ENCODE results near the gene LPO.

Gene LPO

DNA sequence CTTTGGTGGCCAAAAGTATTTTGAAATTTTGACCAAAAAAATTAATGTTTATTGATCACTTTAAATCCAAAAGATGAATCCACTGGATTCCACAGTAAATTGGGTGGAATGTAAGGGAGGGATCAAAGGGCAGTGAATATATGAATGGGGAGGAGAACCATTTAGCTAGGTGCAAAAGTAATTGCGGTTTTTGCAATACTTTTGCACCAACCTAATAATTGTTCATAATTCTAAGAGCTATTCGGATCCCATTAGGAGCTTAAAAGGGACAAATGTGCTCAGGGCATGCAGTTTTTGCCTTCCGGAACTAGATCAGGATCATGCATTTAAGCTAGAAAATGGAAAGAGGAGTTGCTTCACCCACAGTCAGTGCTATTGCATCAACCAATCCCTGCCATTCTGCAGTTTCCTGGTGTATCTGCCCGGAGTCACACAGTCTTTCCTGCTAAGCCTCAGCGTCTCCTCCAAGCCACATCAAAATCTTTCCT, at the start of gene LPO:
Gene LPO, plus strand, starts transcription at position 438 of the 488 bp plus-strand sequence. CDS start 4,396 bp downstream, outside the sequence.
- no peak for FAIRE-seq

DNA sequence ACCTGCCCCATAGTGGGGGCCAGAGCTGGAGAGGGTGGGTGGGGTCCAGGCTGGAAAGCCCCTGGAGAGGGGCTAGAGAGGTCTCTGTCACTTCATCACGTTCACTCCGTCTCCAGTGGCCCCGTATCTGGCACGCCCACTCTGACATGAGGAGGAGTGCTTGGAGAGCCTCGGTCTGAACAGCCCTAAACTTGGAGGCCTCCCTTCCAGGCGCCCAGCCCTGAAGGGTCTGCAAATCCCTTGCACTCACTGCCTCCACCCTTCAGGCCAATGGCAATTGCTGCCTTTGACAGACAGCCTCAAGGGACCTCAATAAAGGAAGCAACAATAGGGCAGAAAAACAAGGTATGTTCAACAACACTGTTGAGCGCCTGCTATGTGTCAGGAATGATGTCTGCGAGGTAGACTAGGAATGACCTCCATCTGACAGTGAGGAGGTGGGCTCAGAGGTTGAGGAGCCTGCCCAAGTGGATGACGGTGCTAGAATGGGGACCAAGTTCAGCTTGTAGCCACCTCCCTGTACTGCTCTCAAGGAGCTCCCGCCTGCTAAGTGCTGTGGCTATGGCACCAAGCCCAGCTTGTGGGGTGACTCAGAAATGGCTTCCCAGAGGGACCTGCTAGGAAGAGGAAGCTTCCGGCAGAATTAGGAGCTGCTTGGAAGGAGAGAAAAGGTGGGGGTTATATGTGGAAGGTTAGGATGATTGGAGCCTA, 48.8 kb upstream of the LPO start:
- FAIRE-seq: no peak

DNA sequence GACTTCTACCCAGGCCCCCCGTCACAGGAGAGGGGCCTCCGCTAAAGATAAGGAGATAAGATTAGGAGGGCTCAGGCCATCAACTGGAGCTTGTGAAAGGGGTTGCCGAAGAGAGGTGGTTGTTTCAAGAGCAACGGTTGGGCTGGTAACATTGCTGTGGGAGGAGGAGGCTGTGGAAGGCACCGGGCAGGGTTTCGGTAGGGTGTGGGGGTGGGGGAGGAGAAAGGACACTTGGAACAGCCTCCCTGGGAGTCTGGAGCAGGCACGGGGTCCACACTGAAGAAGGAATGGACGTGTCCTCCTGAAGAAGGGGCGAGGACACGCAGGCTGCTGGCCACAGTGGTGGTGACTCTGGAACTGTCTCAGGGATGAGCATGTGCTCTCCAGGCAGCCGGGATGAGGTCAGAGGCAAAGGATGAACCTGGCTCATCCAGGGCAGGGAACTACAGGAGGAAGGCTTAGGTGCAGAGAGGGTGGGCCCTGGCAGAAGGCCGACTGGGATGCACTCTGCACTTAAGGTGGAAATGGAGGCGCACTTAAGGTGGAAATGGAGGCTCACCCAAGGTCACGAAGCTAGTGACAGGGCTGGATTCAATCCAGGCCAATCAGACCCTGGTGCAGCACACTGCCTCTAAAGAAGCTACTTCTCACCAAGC, 47.0 kb upstream of the LPO start:
- FAIRE-seq: no peak

DNA sequence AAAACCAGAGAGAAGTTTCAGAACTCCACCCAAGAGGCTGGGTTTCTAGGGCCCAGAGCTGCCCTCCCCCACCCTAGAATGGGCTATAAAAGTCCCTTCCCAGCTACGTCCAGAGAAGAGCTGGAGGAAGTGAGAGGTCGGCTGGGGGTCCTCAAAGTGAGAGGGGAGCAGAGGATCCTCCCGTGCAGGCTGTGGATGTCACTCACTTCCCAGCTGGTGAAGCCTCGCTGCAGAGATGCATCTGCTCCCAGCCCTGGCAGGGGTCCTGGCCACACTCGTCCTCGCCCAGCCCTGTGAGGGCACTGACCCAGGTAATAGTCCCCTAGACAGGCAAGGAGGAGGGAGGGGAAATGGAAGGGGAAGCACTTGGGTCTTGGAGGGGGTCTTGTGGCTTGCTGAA, 45.8 kb upstream of the LPO start, which contains the start of gene EPX:
Gene EPX, plus strand, starts transcription at position 115 of the 400 bp plus-strand sequence. Its CDS starts 121 bp downstream, at position 236.
- no peak for FAIRE-seq

DNA sequence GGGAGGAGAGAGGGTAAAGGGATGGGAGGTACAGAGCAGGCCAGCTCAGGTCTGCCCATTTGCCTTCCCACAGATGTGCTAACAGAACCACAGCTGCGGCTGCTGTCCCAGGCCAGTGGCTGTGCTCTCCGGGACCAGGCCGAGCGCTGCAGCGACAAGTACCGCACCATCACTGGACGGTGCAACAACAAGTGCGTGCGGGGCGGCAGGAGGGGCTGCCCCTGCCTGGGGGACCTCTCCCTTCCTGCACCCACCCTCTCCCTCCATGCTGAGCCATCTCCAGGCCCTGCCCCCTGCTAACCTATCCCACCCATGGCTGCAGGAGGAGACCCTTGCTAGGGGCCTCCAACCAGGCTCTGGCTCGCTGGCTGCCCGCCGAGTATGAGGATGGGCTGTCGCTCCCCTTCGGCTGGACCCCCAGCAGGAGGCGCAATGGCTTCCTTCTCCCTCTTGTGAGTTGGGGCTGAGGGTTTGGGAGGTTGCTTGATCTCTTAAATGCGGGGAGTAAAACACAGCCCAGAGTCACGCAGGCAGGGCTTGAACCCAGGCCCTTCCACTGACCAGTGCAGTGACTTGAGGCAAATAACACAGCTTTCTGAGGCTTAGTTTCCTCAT, 44.6 kb upstream of the LPO start:
- FAIRE-seq: no peak

DNA sequence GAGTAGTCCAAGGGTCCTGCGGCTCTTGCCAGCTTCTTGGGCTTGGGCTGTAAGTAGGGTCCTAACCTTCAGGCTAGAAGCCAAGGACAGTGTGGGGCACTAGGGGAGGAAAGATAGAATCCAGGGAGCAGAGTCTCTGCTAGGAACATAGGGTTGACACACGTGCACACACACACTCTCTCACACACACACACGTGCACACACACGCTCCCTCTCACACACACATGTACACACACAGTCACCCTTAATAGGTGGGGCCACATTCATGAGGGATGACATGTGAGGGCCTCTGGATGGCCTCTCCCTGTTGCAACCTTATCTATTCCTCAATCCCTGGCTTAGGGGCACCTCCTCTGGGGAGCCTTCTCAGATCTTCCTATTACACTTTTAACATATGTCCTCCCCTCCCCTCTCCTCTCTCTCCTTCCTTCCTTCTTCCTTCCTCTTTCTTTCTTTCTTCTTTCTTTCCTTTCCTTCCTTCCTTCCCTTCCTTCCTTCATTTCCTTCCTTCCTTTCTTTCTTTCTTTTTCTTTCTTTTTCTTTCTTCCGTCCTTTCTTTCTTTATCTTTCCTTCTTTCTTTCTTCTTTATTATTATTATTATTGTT, 42.8 kb upstream of the LPO start:
- FAIRE-seq: no peak

DNA sequence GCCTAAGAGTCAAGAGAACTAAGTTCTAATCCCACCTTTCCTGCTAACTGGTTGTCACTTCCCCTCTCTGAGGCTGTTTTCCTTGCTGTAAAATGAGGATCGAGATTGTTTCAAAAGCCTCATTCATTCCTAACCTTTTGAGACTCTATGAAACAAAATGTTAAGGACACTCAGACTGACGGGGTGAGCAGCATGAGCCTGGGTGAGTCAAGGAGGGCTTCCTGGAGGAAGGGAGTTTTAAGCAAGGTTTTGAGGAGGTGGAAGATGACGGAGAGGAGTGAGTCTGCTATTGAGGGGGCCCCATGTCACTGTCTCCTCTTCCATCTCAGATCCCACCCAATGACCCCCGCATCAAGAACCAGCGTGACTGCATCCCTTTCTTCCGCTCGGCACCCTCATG, 41.8 kb upstream of the LPO start:
- no peak for FAIRE-seq

DNA sequence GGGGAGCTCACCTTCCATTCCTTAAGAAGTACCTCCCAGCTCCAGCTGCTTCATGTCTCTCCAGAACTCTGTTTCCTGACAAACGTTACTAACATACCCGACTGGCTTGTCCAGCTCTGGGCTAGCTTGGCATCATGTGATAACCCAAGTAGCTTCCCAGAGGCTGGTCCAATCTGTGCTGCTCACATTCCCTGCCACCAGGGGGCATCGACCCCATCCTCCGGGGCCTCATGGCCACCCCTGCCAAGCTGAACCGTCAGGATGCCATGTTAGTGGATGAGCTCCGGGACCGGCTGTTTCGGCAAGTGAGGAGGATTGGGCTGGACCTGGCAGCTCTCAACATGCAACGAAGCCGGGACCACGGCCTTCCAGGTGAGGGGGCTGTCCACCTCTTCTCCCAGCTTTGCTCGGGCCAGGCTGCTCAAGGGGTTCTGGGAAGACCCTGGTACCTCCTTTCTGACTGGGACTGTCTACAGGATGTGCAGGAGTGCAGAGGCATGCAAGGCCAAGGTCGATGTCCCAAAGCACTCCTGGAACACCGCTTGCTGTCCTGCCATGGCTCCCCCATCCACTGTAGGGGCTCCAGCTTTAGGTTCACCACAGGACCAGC, 38.3 kb upstream of the LPO start:
- no peak for FAIRE-seq

DNA sequence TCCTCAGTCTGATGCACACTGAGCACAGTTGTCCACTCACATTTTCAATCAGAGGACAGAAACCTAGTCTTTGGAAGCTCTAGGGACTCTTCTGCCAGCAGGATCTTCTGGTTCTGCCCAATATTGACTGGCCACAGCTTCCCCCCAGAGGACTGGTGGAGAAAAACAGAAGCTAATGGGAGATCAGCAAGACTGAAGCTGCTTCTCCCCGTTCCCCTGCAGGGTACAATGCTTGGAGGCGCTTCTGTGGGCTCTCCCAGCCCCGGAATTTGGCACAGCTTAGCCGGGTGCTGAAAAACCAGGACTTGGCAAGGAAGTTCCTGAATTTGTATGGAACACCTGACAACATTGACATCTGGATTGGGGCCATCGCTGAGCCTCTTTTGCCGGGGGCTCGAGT, 35.5 kb upstream of the LPO start:
- no peak for FAIRE-seq

DNA sequence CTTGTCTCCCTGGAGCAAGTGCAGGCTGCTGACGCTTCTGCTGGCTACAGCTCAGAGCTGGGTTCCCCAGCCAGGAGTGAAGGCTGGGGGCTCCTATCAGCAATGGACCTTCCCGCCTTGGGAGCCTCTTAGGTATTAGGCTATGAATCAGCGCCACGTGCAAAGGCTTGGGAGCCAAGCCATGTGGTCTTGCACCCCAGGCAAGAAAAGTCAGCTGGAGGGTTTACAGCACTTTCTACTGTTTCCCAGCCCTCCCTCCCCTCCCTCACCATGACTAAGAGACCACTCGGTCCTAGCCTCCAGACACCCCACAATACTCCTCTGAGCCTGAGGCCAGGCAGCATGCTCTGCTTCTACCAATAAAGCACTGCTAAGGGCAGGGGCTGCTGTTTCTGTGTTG, 33.6 kb upstream of the LPO start:
- FAIRE-seq: no peak

DNA sequence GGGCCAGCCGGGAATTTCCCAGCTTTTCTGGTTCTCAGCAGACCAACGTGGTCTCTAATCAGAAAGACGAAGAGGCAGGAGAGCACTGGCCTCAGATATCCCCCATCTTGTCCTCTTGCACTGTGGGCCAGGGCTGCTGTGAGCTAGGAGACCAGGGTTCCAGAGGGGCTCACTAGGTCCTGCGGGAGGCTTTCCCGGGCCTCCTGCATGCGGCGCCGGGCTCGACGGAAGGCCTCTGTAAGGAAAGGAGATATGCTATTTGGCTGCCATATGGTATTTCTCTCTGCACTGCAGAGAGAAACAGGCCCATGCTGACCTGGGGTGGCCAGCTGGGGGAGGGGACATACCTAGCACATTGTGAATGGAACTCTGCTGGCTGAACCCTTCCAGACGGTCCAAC, 32.4 kb upstream of the LPO start:
- no peak for FAIRE-seq

DNA sequence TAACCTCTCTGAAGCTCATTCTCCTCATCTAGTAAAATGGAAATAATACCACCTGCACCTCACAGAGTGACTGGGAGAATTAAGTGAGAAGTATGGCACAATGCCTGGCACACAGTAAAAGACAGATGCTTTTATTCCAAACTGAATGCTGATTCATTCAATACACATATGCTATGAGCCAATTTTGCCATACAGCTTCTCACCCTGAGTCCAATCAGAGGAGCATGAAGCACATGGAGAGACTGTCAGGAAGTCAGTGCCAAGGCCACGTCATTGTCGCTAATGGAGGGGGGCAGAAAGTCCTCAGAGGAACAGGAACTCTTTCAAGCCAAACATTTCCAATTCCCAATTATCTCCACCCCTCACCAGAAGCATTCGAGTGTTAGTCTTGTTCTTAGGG, 30.9 kb upstream of the LPO start:
- no peak for FAIRE-seq

DNA sequence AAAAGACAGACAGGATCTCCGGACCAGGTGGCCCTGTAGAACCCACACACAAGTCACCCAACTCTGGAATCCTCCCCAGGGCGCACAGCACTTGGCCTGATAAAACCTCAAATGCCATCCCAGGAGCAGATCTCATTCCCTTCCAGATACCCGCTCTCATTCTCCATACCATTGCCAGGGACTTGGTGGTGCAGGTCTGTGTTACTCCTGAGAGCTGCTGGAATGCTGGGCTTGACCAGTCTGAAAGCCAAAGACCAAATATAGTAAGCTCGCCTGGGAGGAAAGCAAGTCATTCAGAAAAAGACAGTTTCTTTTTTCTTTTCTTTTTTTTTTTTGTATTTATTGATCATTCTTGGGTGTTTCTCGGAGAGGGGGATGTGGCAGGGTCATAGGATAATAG, 30.0 kb upstream of the LPO start:
- no peak for FAIRE-seq

DNA sequence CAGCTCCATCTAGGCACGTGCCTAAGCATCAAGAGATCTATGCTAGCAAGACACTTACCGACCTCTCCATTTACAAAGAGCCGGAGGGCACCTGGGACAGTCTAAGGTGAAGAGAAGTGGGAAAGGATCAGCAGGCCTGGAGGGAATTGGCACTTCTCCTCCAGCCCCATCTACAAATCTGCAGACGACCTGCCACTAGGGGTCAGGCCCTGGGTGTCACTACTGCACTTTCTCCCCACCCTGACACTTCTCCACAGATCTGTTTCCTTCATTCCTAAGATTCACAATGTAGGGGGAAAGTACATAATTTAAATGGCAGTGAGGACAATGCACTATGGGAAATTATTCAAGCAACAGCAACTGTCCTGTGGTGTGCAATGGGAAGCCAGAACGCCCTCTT, 27.5 kb upstream of the LPO start:
- no peak for FAIRE-seq

DNA sequence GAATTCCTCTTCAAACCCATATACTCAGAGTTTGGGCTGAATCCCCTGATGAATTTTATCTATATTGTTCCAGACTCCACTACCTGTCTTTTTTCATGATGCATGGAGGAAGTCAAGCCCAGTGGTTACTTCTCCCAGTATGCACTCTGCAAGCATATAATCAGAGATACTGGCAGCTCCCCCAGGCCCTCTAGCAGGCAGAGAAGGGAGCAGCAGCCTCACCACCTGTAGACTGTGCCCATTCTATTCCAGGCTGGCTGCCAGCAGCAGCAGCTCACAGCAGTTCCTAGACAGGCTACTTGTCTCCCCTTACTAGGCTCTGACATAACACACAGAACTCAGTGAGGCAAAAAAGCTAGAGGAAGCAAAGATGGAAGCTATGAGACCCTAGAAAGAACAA, 22.7 kb upstream of the LPO start:
- no peak for FAIRE-seq

DNA sequence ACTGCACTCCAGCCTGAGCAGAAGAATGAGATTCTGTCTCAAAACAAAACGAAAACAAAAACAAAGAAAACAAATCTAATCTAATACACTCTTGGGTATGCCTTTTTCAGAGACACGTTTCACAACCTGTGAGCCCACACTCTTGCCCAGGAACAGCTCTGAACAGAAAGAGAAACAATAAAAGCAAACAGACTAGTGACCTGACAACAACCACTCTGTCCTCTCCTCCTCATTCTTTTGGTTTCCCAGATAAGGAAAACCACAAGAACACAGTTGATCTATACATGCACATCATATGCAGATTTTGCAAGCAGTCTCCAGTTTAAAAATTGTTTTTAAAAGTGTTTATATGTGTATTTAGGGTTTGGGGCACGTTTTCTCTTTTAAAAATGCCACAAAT, 20.6 kb upstream of the LPO start:
- FAIRE-seq: no peak

DNA sequence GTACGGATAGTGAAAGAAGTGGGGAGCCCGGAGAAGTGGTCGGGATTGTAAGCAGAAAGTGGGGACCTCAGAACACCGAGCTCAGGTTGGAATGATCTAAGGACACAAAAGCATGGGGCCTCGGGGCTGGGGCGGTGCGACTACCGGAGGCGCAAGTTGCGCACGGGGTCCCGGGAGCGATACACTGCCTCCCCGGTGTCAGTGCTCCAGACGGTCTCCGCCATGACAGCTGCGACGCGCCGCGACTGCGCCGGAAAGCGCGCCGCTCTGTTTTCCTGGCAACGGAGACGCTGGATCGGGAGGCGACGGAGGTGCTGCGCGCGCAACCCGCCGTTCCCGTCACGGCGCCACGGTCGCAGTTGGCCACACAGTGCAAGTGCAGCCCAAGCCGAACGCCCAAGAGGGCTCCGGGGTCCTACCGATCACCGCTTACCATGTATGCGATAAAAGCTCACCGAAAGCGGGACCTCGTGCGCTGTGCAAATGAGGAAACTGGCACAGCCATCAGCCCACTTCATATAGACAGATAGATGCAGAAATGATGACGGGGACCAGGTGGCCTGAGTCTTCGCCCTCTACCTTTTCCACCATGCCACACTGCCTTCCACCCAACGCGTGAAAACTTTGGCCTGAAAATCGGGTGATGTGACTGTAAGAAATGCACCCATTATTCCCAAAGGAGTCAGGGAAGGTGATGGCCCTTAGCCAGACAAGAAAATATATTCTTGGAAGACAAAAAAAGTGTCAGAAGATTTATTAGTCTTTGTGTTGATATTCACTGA, 19.2 kb upstream of the LPO start, which contains the start of gene MKS1:
Gene MKS1, minus strand, starts transcription at position 249 of the 782 bp plus-strand sequence. Its CDS starts 25 bp downstream, at position 224.
- FAIRE-seq: no peak

DNA sequence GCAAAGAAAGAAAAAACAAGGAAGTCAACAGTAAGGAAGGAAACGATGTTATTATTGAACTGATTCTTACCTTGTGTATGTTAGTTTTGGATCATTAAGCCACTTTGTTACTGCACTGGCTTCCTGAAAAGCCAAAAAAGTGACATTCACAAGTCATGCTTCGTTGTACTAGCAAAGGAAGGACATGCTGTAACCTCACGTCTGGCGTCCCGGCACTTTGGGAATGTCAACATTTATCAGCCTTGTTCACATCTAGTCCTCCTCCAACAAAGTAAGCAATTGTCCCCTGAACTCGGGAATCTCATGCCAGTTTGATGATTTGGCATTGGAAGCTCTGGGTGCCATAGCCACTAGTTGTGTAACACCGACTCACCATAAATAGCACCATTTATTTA, 18.6 kb upstream of the LPO start:
- FAIRE-seq: no peak

DNA sequence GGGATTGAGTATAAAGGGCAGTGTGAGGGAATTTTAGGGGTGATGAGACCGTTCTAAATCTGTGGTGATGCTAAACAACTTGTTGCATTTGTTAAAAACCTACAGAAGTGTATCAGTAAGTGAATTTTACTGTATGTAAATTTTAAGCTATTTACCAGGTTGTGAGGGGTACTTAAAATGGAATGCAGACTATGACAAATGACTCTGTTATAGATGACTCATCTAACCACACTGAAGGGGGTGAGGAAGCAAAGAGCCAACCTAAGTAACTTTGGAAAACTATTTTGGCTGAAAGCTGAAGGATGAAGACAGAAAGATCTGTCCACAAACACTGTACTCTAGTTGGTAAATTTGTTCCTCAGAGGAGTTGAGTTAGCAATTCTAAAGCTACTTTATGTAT, 14.1 kb upstream of the LPO start:
- no peak for FAIRE-seq

DNA sequence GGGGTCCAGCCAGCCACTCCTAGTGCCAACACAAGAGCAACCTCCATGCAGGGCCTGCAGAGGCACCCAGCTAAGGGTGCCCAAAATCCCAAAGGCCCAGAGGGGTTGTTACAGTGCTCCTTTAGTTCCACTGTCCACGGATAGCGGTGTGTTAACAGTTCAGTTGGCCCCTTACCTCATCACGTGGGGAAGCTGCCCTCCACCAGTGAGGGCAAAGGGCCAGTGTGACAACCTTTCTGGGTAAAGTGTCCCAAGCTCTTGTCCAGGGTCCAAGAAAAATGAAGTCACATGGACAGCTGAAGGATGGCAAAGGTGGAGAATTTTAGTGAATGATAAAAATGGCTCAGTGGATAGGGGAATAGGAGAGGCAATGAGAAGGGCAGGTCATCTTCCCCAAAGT, 10.7 kb upstream of the LPO start:
- no peak for FAIRE-seq

DNA sequence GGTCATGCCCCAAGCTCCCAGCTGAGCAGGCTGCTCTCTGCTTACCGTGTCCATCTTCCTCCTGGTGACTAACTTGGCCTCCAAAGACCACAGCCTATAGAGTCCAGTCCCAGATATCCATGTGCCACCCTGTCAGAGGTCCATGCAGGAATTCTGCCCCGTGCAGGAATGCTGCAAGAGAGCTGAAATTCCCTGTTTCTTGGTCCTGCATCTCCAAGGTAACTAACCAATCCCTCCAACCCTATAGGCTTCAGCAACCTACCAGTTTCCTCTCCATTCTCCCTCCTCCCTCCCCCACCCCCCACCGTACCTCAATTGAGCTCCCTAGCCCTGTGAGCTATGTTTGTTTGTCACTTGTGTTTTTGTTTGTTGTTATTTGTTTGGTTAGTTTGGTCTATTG, 9.7 kb upstream of the LPO start:
- FAIRE-seq: no peak

DNA sequence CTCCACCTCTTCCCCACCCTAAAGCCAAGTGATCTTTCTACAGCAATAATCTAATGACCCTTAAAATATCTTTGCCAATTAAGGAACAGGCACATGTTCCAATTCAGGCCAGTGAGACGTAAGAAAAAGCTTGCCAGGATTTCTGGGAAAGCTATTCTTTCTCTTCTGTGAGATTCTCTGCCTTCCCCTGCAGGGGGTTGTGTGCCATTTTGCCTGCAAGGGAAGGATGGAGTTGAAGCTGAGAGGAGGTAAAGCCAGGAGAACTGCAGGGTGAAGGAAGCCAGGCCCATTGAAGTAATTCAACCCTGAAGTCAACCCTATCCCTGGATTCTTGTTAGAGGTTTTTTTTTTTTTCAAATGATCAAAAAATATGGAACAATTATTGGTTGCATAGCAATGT, 9.0 kb upstream of the LPO start:
- no peak for FAIRE-seq
